Measurements from ENCODE around the gene CD300LD. TPM values are rescaled to one million over a fixed set of nuclear protein-coding genes. Genes with fewer than 3 reads are reported as not detected.

Gene CD300LD
- total and polyA plus RNA-seq, 2 of the 8 experiments (the other 6 are each of a cell fraction or from before 2014, with no cell fraction given) = not detected

DNA sequence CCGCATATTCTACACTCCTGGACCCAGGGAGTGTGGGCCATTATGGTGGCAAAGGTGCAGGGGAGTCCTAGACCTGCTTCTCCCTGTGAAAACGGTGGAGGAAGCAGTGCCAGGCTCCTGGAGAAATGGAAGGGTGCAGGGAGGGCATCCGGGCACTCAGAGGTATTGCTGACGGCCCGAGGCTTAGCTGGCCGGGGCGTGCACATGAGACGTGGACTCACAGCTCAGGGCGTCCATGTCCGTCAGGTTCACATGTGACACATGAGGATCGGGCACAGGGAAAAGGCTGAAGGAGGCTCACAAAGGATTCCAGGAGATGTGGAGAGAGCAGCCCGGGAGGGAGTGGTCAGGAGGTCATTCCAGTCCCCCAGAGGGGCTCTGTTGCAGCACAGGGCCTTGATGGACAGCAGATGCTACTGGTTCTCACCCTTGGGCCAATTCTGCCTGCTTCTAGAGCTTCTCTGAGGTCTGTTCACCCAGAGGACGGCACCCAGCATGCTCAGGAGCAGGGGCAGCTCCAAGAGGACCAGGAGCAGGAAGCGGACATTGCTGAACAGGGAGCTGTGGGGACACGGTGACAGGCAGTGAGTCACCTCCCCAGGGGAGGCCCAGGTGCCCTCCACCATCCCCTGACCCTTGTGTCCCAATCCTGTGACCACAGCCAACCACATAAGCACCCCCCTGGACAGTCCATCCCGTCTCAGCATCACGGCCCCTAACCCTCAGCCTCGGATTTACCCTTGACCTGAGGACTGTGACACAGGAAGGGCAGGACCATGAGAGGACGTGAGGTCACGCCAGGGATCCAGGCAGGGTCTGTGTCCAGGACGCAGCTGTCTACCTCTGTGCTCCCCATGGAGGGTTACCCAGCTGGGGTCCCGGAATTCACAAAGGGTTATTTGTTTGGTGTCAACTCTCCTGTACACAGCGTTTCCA, 50.6 kb downstream of the CD300LD start (continued):
- TF ChIP-seq CTBP2 (IDR thresholded peaks at IDR 0.05; ENCODE audit: borderline replicate concordance, insufficient read depth, insufficient read length, low read length) = no peak
- no peak for TF ChIP-seq EP300 (IDR thresholded peaks at IDR 0.05; ENCODE audit: borderline replicate concordance in 1 of 2, low read depth in 2 of 2, low read length in 2 of 2)

Measured in H1 (cell line).